PC-9 (cell line): ENCODE measurements around the gene DNAAF2. TPM values are rescaled to one million over a fixed set of nuclear protein-coding genes. Genes with fewer than 3 reads are reported as not detected.

Source experiments
- BruUV-seq: library from RNA; stranded (reverse); fragments of 400-500 nt; replicated peaks from 2 replicates; lab custom pipeline; 2021; lab: Mats Ljungman, UMichigan
- CTCF ChIA-PET: fragments of 300-600 bp; sonication (Branson Sonifier 250); formaldehyde crosslinking; loops from one replicate; lab custom pipeline; 2022; ENCODE audit warnings: antibody characterized with exemption; lab: Charles Lee
- POLR2A ChIA-PET: fragments of 300-600 bp; sonication (Branson Sonifier 250); formaldehyde crosslinking; loops from one replicate; lab custom pipeline; 2022; ENCODE audit warnings: antibody characterized with exemption; ENCODE audit not compliant: unreplicated experiment; lab: Charles Lee
- DNase-seq, 2 experiments: peaks; one replicate each; pipeline versions ENCODE4 v3.0.0 to v3.0.0-alpha.2; 2015 to 2022; ENCODE audit warnings: mixed read lengths in 1 of 2
- H2AFZ ChIP-seq: fragments of 200-600 bp; sonication (generic); 2 replicates; pipeline ENCODE4 v1.8.1; 2017; ENCODE audit warnings: antibody characterized with exemption
- H3F3A ChIP-seq: fragments of 200-600 bp; sonication (generic); 2 replicates; pipeline ENCODE4 v1.8.1; 2017; ENCODE audit warnings: antibody characterized with exemption, mild to moderate bottlenecking, low read depth; ENCODE audit not compliant: insufficient read depth
- H3K27ac ChIP-seq: fragments of 200-600 bp; sonication (generic); 2 replicates; pipeline ENCODE4 v1.6.1; 2016; ENCODE audit warnings: mixed run types
- H3K27me3 ChIP-seq: fragments of 200-600 bp; sonication (generic); 2 replicates; pipeline ENCODE4 v1.6.1; 2016; ENCODE audit warnings: low read depth, mixed run types; ENCODE audit not compliant: insufficient read depth
- H3K36me3 ChIP-seq: fragments of 200-600 bp; sonication (generic); 2 replicates; pipeline ENCODE4 v1.6.1; 2016; ENCODE audit warnings: low read depth, mixed run types
- H3K4me1 ChIP-seq: fragments of 200-600 bp; sonication (generic); replicated peaks from 2 replicates; pipeline ENCODE4 v1.6.1; 2016; ENCODE audit warnings: mixed run types; ENCODE audit not compliant: insufficient read depth
- H3K4me2 ChIP-seq: fragments of 200-600 bp; sonication (generic); 2 replicates; pipeline ENCODE4 v1.6.1; 2017; ENCODE audit warnings: mixed run types
- H3K4me3 ChIP-seq: fragments of 200-600 bp; sonication (generic); 2 replicates; pipeline ENCODE4 v1.6.1; 2016; ENCODE audit warnings: mixed run types
- H3K79me2 ChIP-seq: fragments of 200-600 bp; sonication (generic); 2 replicates; pipeline ENCODE4 v1.6.1; 2017; ENCODE audit warnings: low read depth, mixed run types
- H3K9me2 ChIP-seq: fragments of 200-600 bp; sonication (generic); 2 replicates; pipeline ENCODE4 v1.8.1; 2017; ENCODE audit warnings: mild to moderate bottlenecking; ENCODE audit not compliant: insufficient read depth
- H3K9me3 ChIP-seq: fragments of 200-600 bp; sonication (generic); 2 replicates; pipeline ENCODE4 v1.8.1; 2016; ENCODE audit warnings: low read depth; ENCODE audit not compliant: insufficient read depth
- H4K20me1 ChIP-seq: fragments of 200-600 bp; sonication (generic); 2 replicates; pipeline ENCODE4 v1.8.1; 2017; ENCODE audit not compliant: insufficient read depth
- EZH2 ChIP-seq: fragments of 200-600 bp; sonication (generic); IDR thresholded peaks from 2 replicates; pipeline ENCODE4 v1.8.0; 2017; ENCODE audit warnings: antibody characterized with exemption, low read depth
- intact Hi-C: fragments of 100-400 bp; cut with micrococcal nuclease; formaldehyde crosslinking; loops from one replicate; pipeline ENCODE4 v1.10.0; 2022; ENCODE audit not compliant: unreplicated experiment
- total RNA-seq: library from RNA; stranded (reverse); gene quantifications from 2 replicates; pipeline ENCODE4 v1.2.3, GENCODE V29; 2021
- TF ChIP-seq, protein P1 (sequence below): fragments of 200-600 bp; sonication (generic); conservative IDR thresholded peaks from 2 replicates; pipeline ENCODE4 v1.6.1; 2017; ENCODE audit warnings: mixed run types, antibody characterized with exemption, mild to moderate bottlenecking, moderate library complexity

The DNAAF2 gene
- total RNA-seq, 1 experiment from 2014 or later, result 8.2 TPM

DNA sequence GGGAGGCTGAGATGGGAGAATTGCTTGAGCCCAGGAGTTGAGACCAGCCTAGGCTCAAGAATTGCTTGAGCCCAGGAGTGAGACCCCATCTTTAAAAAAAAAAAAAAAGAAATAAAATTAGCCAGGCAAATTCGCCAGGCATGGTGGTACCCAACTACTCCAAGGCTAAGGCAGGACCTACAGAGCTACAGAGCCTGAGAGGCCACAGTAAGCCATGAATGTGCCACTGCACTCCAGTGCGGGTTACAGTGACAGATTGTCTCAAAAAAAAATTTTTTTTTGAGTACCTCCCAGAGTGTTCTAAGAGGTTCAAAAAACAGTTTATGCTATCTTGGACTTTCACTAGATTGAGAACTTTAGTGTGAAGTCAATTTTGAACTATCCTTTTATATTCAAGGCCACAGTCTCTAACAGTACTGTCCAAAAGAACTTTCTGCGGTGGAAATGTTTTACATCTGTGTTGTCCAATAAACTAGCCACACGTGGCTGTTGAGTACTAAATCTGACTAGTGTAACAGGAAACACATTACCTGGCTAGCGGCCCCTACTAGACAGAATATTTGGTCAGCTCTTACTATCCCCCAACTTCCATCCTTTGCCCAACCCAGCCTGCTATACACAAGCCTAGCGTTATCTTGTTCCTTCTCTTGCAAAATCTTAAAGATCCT is 17.1 kb downstream of the DNAAF2 start:
- H3K4me1 ChIP-seq, result peaks cover 36% of the 10 kb centered on the region
- H3K36me3 ChIP-seq, result peaks cover 24% of the 10 kb centered on the region; the same call in 1 of the 2 replicates
- ChIA-PET POLR2A (interaction anchor here (0.6 kb wide), 1 partner anchor 150 kb away, joined by 3 read pairs; the partner anchor contains the start of gene KLHDC2), CTCF (no interaction called here)
- no peaks in the 10 kb centered on the region for H3K27me3 ChIP-seq
- no peak overlapping the region for H2AFZ ChIP-seq
- H3K27ac ChIP-seq, result peak overlapping the region; percentile 47
- H3F3A ChIP-seq, result peaks cover 39% of the 10 kb centered on the region
- peaks cover 37% of the 10 kb centered on the region for H4K20me1 ChIP-seq
- no peak for DNase-seq
- no peaks in the 10 kb centered on the region for H3K9me3 ChIP-seq
- no peaks in the 10 kb centered on the region for H3K9me2 ChIP-seq
- no peak for TF ChIP-seq EZH2
- TF ChIP-seq, protein P1, sequence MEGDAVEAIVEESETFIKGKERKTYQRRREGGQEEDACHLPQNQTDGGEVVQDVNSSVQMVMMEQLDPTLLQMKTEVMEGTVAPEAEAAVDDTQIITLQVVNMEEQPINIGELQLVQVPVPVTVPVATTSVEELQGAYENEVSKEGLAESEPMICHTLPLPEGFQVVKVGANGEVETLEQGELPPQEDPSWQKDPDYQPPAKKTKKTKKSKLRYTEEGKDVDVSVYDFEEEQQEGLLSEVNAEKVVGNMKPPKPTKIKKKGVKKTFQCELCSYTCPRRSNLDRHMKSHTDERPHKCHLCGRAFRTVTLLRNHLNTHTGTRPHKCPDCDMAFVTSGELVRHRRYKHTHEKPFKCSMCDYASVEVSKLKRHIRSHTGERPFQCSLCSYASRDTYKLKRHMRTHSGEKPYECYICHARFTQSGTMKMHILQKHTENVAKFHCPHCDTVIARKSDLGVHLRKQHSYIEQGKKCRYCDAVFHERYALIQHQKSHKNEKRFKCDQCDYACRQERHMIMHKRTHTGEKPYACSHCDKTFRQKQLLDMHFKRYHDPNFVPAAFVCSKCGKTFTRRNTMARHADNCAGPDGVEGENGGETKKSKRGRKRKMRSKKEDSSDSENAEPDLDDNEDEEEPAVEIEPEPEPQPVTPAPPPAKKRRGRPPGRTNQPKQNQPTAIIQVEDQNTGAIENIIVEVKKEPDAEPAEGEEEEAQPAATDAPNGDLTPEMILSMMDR, result no peak
- peak overlapping the region; percentile 98; the same call in 1 of the 2 replicates for H3K4me2 ChIP-seq
- no TSS peak for BruUV-seq
- no peak overlapping the region; the same call in 1 of the 2 replicates for H3K4me3 ChIP-seq
- H3K79me2 ChIP-seq, result peaks cover 59% of the 10 kb centered on the region
- intact Hi-C loops, result no loop called here

DNA sequence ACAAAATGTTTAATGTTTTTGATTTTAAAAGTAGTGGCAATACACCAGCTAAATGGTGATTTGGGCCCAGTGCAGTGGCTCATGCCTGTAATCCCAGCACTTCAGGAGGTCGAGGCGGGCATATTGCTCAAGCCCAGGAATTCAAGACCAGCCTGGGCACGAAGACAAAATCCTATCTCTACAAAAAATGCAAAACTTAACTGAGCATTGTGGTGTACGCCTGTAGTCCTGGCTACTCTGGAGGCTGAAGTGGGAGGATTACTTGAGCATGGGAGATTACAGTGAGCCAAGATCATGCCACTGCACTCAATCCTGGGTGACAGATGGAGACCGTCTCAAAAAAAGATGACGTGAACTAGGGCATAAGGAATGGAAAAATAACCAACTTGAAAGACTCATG is 19.3 kb downstream of the DNAAF2 start:
- peaks cover 41% of the 10 kb centered on the region for H3F3A ChIP-seq
- H3K27me3 ChIP-seq, result no peaks in the 10 kb centered on the region
- no peak overlapping the region for H2AFZ ChIP-seq
- no peaks in the 10 kb centered on the region for H3K9me3 ChIP-seq
- intact Hi-C loops, result no loop called here
- peaks cover 37% of the 10 kb centered on the region for H3K79me2 ChIP-seq
- H3K9me2 ChIP-seq, result no peaks in the 10 kb centered on the region
- TF ChIP-seq, protein P1, result no peak
- TF ChIP-seq EZH2, result no peak
- DNase-seq, result no peak
- no TSS peak for BruUV-seq
- no peak overlapping the region for H3K4me2 ChIP-seq
- peaks cover 23% of the 10 kb centered on the region for H3K4me1 ChIP-seq
- no peak overlapping the region; the same call in 1 of the 2 replicates for H3K27ac ChIP-seq
- no peak overlapping the region for H3K4me3 ChIP-seq
- H3K36me3 ChIP-seq, result peaks cover 24% of the 10 kb centered on the region; the same call in 1 of the 2 replicates
- H4K20me1 ChIP-seq, result peaks cover 28% of the 10 kb centered on the region
- ChIA-PET POLR2A (no interaction called here), CTCF (no interaction called here)

DNA sequence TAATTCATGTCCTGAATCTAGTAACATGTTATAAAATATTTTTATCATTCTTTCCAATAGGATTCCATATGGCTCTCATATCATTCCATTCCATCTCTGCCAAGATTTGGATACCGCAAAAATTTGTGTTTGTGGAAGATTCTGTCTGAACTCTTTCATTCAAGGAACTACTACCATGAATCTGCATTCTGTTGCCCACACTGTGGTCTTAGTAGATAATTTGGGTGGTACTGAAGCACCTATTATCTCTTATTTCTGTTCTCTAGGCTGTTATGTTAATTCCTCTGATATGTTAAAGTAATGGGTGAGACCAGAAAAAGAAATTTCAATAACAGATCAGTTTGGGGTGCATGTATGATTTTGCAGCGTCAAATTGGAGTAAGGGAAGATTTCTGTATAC is 20.8 kb downstream of the DNAAF2 start:
- peaks cover 23% of the 10 kb centered on the region for H3K79me2 ChIP-seq
- H2AFZ ChIP-seq, result no peak overlapping the region
- no peak overlapping the region for H3K27ac ChIP-seq
- H3K9me2 ChIP-seq, result no peaks in the 10 kb centered on the region
- H3K9me3 ChIP-seq, result no peaks in the 10 kb centered on the region
- POLR2A ChIA-PET, result no interaction called here
- H3K4me1 ChIP-seq, result peaks cover 22% of the 10 kb centered on the region
- CTCF ChIA-PET, result no interaction called here
- no peaks in the 10 kb centered on the region for H3K27me3 ChIP-seq
- no peak overlapping the region for H3K4me2 ChIP-seq
- intact Hi-C loops, result no loop called here
- TF ChIP-seq EZH2, result no peak
- TF ChIP-seq, protein P1, result no peak
- H3F3A ChIP-seq, result peaks cover 35% of the 10 kb centered on the region
- H3K36me3 ChIP-seq, result peaks cover 23% of the 10 kb centered on the region; the same call in 1 of the 2 replicates
- no TSS peak for BruUV-seq
- no peak overlapping the region for H3K4me3 ChIP-seq
- no peak for DNase-seq
- H4K20me1 ChIP-seq, result peaks cover 21% of the 10 kb centered on the region
